ENCODE data around the gene ZFP64.

- TF ChIP-seq CTCF (IDR thresholded peaks at IDR 0.05) (no peak), POLR2A (IDR thresholded peaks at IDR 0.05) (no peak), EP300 (IDR thresholded peaks at IDR 0.05) (no peak)
Observed at GRCh38 chr20:52231230-52231746, 39.7 kb upstream of the ZFP64 start.
